Liver (tissue), 9 donors: ENCODE results near the gene GARIN5A. TPM values are rescaled to one million over a fixed set of nuclear protein-coding genes. Genes with fewer than 3 reads are reported as not detected.

ENCODE experiments used
- DNase-seq: peaks from one replicate; pipeline ENCODE4 v3.0.0-alpha.2; 2017; ENCODE audit warnings: low spot score
- H3K27ac ChIP-seq, 2 donors: one replicate each; pipeline ENCODE4 v1.7.0; 2013; ENCODE audit warnings: inconsistent platforms in 2 of 2, low read length in 2 of 2, control low read depth in 1 of 2, low read depth in 1 of 2, mild to moderate bottlenecking in 1 of 2
- H3K27me3 ChIP-seq, 4 donors: one replicate each; pipeline versions ENCODE4 v1.6.1 to v1.7.0; 2013; ENCODE audit warnings: low read length in 3 of 4, inconsistent platforms in 1 of 4, mild to moderate bottlenecking in 1 of 4, moderate library complexity in 1 of 4; ENCODE audit not compliant: control insufficient read depth in 4 of 4, insufficient read depth in 4 of 4
- H3K36me3 ChIP-seq, 4 donors: one replicate each; pipeline versions ENCODE4 v1.6.1 to v1.7.0; 2013; ENCODE audit warnings: low read length in 3 of 4, mild to moderate bottlenecking in 3 of 4, low read depth in 1 of 4, moderate library complexity in 1 of 4; ENCODE audit not compliant: control insufficient read depth in 4 of 4, insufficient read depth in 3 of 4
- H3K4me1 ChIP-seq, 4 donors: one replicate each; pipeline versions ENCODE4 v1.6.1 to v1.7.0; 2013; ENCODE audit warnings: low read length in 3 of 4, mild to moderate bottlenecking in 3 of 4, moderate library complexity in 1 of 4; ENCODE audit not compliant: control insufficient read depth in 4 of 4, insufficient read depth in 4 of 4
- H3K4me3 ChIP-seq, 3 donors: one replicate each; pipeline versions ENCODE4 v1.6.1 to v1.7.0; 2013; ENCODE audit warnings: low read length in 3 of 3, control low read depth in 1 of 3, low read depth in 1 of 3, mild to moderate bottlenecking in 1 of 3
- H3K9ac ChIP-seq, 2 donors: one replicate each; pipeline ENCODE4 v1.7.0; 2013; ENCODE audit warnings: low read length in 2 of 2, mild to moderate bottlenecking in 2 of 2, moderate library complexity in 2 of 2, control low read depth in 1 of 2, low read depth in 1 of 2
- H3K9me3 ChIP-seq, 4 donors: one replicate each; pipeline versions ENCODE4 v1.6.1 to v1.7.0; 2013; ENCODE audit warnings: low read length in 3 of 4; ENCODE audit not compliant: control insufficient read depth in 4 of 4
- ATF3 ChIP-seq: IDR thresholded peaks from 2 replicates; pipeline ENCODE4 v1.6.1; 2016; ENCODE audit warnings: antibody characterized with exemption
- CTCF ChIP-seq: fragments of 150-350 bp; IDR thresholded peaks from 2 replicates; pipeline ENCODE4 v1.5.1; 2017; ENCODE audit warnings: improper control_type of control experiment, low read depth, low read length; ENCODE audit not compliant: missing input control
- FOXA1 ChIP-seq: IDR thresholded peaks from 2 replicates; pipeline ENCODE4 v1.6.1; 2016; ENCODE audit warnings: antibody characterized with exemption
- FOXA2 ChIP-seq: IDR thresholded peaks from 2 replicates; pipeline ENCODE4 v1.6.1; 2016; ENCODE audit warnings: antibody characterized with exemption
- GABPA ChIP-seq, 2 donors: IDR thresholded peaks in 1 of 2; conservative IDR thresholded peaks in 1 of 2; 2 replicates each; pipeline ENCODE4 v1.6.1; 2016; ENCODE audit warnings: antibody characterized with exemption in 2 of 2, mild to moderate bottlenecking in 1 of 2, moderate library complexity in 1 of 2
- HNF4A ChIP-seq, 2 donors: conservative IDR thresholded peaks; 2 replicates each; pipeline ENCODE4 v1.6.1; 2016; ENCODE audit warnings: antibody characterized with exemption in 2 of 2, mild to moderate bottlenecking in 2 of 2
- HNF4G ChIP-seq: IDR thresholded peaks from 2 replicates; pipeline ENCODE4 v1.6.1; 2016; ENCODE audit warnings: antibody characterized with exemption
- JUND ChIP-seq, 2 donors: IDR thresholded peaks; 2 replicates each; pipeline ENCODE4 v1.6.1; 2016; ENCODE audit warnings: antibody characterized with exemption in 2 of 2
- NR2F2 ChIP-seq: IDR thresholded peaks from 2 replicates; pipeline ENCODE4 v1.6.1; 2016; ENCODE audit warnings: antibody characterized with exemption
- RAD21 ChIP-seq, 2 donors: IDR thresholded peaks; 2 replicates each; pipeline ENCODE4 v1.6.1; 2016; ENCODE audit warnings: antibody characterized with exemption in 2 of 2, mild to moderate bottlenecking in 2 of 2
- REST ChIP-seq: IDR thresholded peaks from 2 replicates; pipeline ENCODE4 v1.6.1; 2016; ENCODE audit warnings: antibody characterized with exemption, mild to moderate bottlenecking
- RXRA ChIP-seq, 2 donors: IDR thresholded peaks; 2 replicates each; pipeline ENCODE4 v1.6.1; 2017 to 2018; ENCODE audit warnings: antibody characterized with exemption in 2 of 2, mild to moderate bottlenecking in 1 of 2
- SP1 ChIP-seq: IDR thresholded peaks from 2 replicates; pipeline ENCODE4 v1.6.1; 2018; ENCODE audit warnings: antibody characterized with exemption, mild to moderate bottlenecking
- TAF1 ChIP-seq: conservative IDR thresholded peaks from 2 replicates; pipeline ENCODE4 v1.6.1; 2016; ENCODE audit warnings: antibody characterized with exemption, mild to moderate bottlenecking
- YY1 ChIP-seq: IDR thresholded peaks from 2 replicates; pipeline ENCODE4 v1.6.1; 2016; ENCODE audit warnings: antibody characterized with exemption, mild to moderate bottlenecking
- ZBTB33 ChIP-seq: IDR thresholded peaks from 2 replicates; pipeline ENCODE4 v1.6.1; 2016; ENCODE audit warnings: antibody characterized with exemption
- WGBS: extraction: QIAGEN DNeasy Blood & Tissue Kit; methylation state at CpG from one replicate; pipeline ENCODE4 v1.1.7; 2013; 5-methylcytosine and 5-hydroxymethylcytosine counted together
- polyA plus RNA-seq, 2 donors: library from polyadenylated mRNA; stranded (reverse) in 1 of 2; unstranded in 1 of 2; fragments of 200-250 nt in 1 of 2; fragments of >200 nt in 1 of 2; fragmentation: Nextera tagmentation in 1 of 2; extraction: Ambion mirVana in 1 of 2; gene quantifications; one replicate each; pipeline versions ENCODE4 v1.2.1 to v1.2.3, GENCODE V29; 2013 to 2015
- total RNA-seq, 2 donors: library from RNA; depleted of rRNA; stranded (reverse); fragments of >200 nt; gene quantifications; one replicate each; pipeline ENCODE4 v1.2.3, GENCODE V29; 2014
- donor health status: healthy.
- donor health status: healthy.
- donor health status: healthy.
- donor health status: healthy.
- donor health status: healthy.

Gene GARIN5A
- total and polyA plus RNA-seq, 4 donors = 0.42 to 1.7 (median 1.1) TPM

- Histone ChIP-seq H3K9ac (no peak overlapping the region), H3K27ac (no peak overlapping the region), H3K4me3 (no peak overlapping the region), H3K27me3 (no peaks in the 10 kb centered on the region), H3K9me3 (no peaks in the 10 kb centered on the region), H3K4me1 (peaks cover 0 to 1% (median 0%) of the 10 kb centered on the region in 4 donors), H3K36me3 (peaks cover 7 to 38% (median 11%) of the 10 kb centered on the region in 4 donors)
- TF ChIP-seq HNF4G (no peak), HNF4A (conservative IDR thresholded peaks at IDR 0.05) (no peak), FOXA2 (no peak), CTCF (no peak), ATF3 (no peak), RAD21 (IDR thresholded peaks at IDR 0.05) (no peak), JUND (IDR thresholded peaks at IDR 0.05) (no peak)
- no peak for DNase-seq
- WGBS = 94% methylated on average over 10 of the region's 10 CpGs
Observed at GRCh38 chr19:50482916-50483315, 6.3 kb upstream of the GARIN5A start.

- H3K27me3 ChIP-seq = no peaks in the 10 kb centered on the region
- TF ChIP-seq SP1 = no peak
- no peak for TF ChIP-seq RAD21 (IDR thresholded peaks at IDR 0.05)
- TF ChIP-seq HNF4A (conservative IDR thresholded peaks at IDR 0.05) = no peak
- no peak for TF ChIP-seq ZBTB33
- no peak for TF ChIP-seq CTCF
- no peak for TF ChIP-seq FOXA1
- no peak for TF ChIP-seq RXRA (IDR thresholded peaks at IDR 0.05)
- TF ChIP-seq HNF4G = no peak
- TF ChIP-seq FOXA2 = no peak
- no peak for TF ChIP-seq TAF1
- TF ChIP-seq NR2F2 = no peak
- no peak for TF ChIP-seq GABPA (IDR thresholded peaks at IDR 0.05 in 1 of 2, conservative IDR thresholded peaks at IDR 0.05 in 1 of 2)
- TF ChIP-seq YY1 = no peak
- TF ChIP-seq REST = no peak
- no peak for TF ChIP-seq ATF3
- no peaks in the 10 kb centered on the region for H3K9me3 ChIP-seq
- H3K4me1 ChIP-seq = peaks cover 1 to 5% (median 4%) of the 10 kb centered on the region in 4 donors
- H3K36me3 ChIP-seq = peaks cover 7 to 38% (median 11%) of the 10 kb centered on the region in 4 donors
- no peak overlapping the region for H3K27ac ChIP-seq
- DNase-seq = no peak
- no peak overlapping the region for H3K4me3 ChIP-seq
- WGBS = 86% methylated on average over 16 of the region's 16 CpGs
- no peak overlapping the region for H3K9ac ChIP-seq
Observed at GRCh38 chr19:50482271-50482855, 5.7 kb upstream of the GARIN5A start.
